ENCODE results near the gene SH3GLB2. TPM values are rescaled to one million over a fixed set of nuclear protein-coding genes. Genes with fewer than 3 reads are reported as not detected.

Gene SH3GLB2
- total and polyA plus RNA-seq, 10 of the 15 experiments (the other 5 are each of a cell fraction or from before 2014, with no cell fraction given): 0.21 to 61.3 (median 30.8) TPM

DNA sequence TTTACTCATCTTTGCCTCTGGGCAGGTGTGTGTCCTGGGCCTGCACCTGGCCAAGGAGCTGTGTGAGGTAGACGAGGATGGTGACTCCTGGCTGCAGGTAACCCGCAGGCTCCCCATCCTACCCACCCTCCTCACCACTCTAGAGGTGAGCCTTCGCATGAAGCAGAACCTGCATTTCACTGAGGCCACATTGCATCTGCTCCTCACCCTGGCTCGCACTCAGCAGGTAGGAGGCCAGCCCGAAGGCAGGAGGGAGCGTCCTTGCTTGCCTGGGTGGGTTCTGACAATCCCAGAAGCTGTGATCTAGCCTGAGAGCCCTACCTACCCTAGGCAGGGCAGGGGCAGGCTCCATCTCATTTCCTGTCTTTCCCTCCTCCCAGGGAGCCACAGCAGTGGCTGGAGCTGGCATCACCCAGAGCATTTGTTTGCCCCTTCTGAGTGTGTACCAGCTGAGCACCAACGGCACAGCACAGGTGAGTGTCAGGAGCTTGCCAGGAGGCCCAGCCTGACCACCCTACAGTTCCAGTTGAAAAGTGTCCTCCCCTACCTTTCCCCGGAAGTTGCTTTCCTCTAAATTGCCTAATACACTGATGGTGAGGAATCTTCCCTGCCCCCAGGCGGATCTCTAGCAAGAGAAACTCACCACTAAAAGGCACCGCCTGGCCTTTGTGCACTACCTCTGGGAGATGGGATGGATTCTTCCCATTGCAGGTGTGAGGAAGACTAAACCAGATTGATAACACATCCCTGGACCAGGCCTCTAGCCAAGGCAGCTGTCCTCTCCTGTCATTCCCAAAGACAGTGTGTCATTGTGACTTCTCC, 26.4 kb downstream of the SH3GLB2 start (continued):
- TF ChIP-seq, protein P1, sequence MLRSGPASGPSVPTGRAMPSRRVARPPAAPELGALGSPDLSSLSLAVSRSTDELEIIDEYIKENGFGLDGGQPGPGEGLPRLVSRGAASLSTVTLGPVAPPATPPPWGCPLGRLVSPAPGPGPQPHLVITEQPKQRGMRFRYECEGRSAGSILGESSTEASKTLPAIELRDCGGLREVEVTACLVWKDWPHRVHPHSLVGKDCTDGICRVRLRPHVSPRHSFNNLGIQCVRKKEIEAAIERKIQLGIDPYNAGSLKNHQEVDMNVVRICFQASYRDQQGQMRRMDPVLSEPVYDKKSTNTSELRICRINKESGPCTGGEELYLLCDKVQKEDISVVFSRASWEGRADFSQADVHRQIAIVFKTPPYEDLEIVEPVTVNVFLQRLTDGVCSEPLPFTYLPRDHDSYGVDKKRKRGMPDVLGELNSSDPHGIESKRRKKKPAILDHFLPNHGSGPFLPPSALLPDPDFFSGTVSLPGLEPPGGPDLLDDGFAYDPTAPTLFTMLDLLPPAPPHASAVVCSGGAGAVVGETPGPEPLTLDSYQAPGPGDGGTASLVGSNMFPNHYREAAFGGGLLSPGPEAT (IDR thresholded peaks at IDR 0.05; ENCODE audit: low read depth): no peak
- TF ChIP-seq LARP7 (IDR thresholded peaks at IDR 0.05) (no peak), RAD21 (IDR thresholded peaks at IDR 0.05; ENCODE audit: insufficient read depth, low read depth, low read length) (no peak), SUPT20H (IDR thresholded peaks at IDR 0.05; ENCODE audit: borderline replicate concordance, control insufficient read depth, low read depth, low read length) (no peak), BHLHE40 (IDR thresholded peaks at IDR 0.05; ENCODE audit: borderline replicate concordance in 1 of 2, low read depth in 2 of 2, low read length in 1 of 2) (no peak)

DNA sequence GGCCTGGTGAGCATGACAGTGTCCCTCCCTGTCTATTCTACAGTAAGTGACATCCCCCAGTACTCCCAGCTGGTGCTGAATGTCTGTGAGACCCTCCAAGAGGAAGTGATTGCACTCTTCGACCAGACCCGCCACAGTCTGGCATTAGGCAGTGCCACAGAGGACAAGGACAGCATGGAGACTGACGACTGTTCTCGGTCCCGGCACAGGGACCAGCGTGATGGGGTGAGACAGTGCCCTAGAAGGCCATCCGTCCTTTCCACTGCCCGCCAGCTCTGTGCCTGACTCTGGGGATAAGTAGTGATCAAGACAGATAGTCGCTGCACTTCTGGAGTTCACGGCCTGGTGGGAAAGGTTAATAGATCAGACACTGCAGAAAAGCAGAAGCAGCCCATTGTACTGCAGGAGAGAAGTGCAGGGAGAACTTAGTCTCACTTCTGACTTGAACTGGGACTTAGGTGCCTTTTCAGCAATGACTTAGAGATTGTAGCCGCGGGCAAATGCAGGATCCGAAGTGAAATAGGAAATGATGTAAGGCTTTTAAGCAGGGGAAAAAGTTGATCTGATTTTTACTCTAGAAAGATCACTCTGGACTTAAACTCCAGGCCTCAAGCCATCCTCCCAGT, 28.4 kb downstream of the SH3GLB2 start:
- H3K4me3 ChIP-seq: no peak overlapping the region
- FAIRE-seq (no peak), ATAC-seq (no peak), DNase-seq (ENCODE audit: low read depth, low spot score) (no peak)
- SMC1A ChIA-PET (ENCODE audit: uncharacterized antibody, unreplicated experiment): no interaction called here
- WGBS (ENCODE audit: insufficient coverage, insufficient replicate concordance, low lambda C conversion rate, missing lambda C conversion rate): 88% methylated on average over 13 of the region's 13 CpGs
- intact Hi-C loops (cut with micrococcal nuclease; ENCODE audit: unreplicated experiment) (no loop called here), in situ Hi-C loops (cut with MboI) (no loop called here)
- no TSS peak for BruUV-seq (replicated peaks)
- POLR2A ChIA-PET: no interaction called here
- no peaks in the 10 kb centered on the region for H3K27me3 ChIP-seq (replicated peaks in 1 of 2; ENCODE audit: control insufficient read depth in 2 of 2, insufficient read depth in 2 of 2, low read length in 1 of 2)
- peaks cover 44 to 49% of the 10 kb centered on the region in 2 experiments for H3K36me3 ChIP-seq (ENCODE audit: control insufficient read depth in 2 of 2, insufficient read depth in 2 of 2, low read length in 1 of 2)
- H3K9me3 ChIP-seq (replicated peaks; ENCODE audit: control insufficient read depth, insufficient read depth, low read length): no peaks in the 10 kb centered on the region
- H3K9ac ChIP-seq (ENCODE audit: control insufficient read depth, insufficient read depth, low read length): no peak overlapping the region
- no peaks in the 10 kb centered on the region for H4K20me1 ChIP-seq (ENCODE audit: control insufficient read depth, insufficient read depth)
- H3K27ac ChIP-seq (ENCODE audit: control insufficient read depth, insufficient read depth): no peak overlapping the region
- no peaks in the 10 kb centered on the region for H3K4me1 ChIP-seq (ENCODE audit: control insufficient read depth, insufficient read depth, low read length)
- RAD21 ChIA-PET (ENCODE audit: unreplicated experiment): no interaction called here
- no peak overlapping the region for H2AFZ ChIP-seq (ENCODE audit: control insufficient read depth, low read depth, low read length)
- no peak overlapping the region for H3K4me2 ChIP-seq (ENCODE audit: control insufficient read depth, insufficient read depth)
- no peaks in the 10 kb centered on the region for H3K79me2 ChIP-seq (ENCODE audit: control insufficient read depth, insufficient read depth, low read length)
- CTCF ChIA-PET: interaction anchor here (0.6 to 1.4 kb wide), 2 partner anchors 21 to 429 kb away, joined by 3 to 4 read pairs; no protein-coding TSS in a partner anchor
- TF ChIP-seq POLR2A (IDR thresholded peaks at IDR 0.05; ENCODE audit: low read depth, low read length) (peak; percentile 31; the same call in 1 of the 2 replicates), KDM1A (IDR thresholded peaks at IDR 0.05; ENCODE audit: borderline replicate concordance) (no peak)
